ENCODE measurements around the gene COLGALT1.

DNA sequence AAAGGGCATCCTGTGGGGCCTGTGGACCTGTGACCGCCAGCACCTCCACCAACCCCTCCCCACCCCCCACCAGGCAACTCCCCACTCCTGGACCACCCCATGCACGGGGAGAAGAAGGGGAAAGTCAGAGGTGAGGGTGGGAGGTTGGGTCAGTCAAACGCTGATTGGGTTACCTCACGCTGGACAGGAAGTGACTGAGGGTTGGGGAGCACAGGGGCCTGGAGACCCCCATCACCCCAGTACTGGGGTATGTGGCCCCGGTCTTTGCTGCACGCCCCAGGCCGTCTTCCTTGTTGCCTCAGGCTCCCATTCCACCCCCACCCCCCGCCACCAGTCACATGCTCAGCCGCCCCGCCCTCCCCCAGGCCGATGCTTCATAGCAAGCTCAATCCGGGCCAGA is 59.0 kb downstream of the COLGALT1 start:
- TF ChIP-seq, protein P1, sequence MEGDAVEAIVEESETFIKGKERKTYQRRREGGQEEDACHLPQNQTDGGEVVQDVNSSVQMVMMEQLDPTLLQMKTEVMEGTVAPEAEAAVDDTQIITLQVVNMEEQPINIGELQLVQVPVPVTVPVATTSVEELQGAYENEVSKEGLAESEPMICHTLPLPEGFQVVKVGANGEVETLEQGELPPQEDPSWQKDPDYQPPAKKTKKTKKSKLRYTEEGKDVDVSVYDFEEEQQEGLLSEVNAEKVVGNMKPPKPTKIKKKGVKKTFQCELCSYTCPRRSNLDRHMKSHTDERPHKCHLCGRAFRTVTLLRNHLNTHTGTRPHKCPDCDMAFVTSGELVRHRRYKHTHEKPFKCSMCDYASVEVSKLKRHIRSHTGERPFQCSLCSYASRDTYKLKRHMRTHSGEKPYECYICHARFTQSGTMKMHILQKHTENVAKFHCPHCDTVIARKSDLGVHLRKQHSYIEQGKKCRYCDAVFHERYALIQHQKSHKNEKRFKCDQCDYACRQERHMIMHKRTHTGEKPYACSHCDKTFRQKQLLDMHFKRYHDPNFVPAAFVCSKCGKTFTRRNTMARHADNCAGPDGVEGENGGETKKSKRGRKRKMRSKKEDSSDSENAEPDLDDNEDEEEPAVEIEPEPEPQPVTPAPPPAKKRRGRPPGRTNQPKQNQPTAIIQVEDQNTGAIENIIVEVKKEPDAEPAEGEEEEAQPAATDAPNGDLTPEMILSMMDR (IDR thresholded peaks at IDR 0.05), result no peak
- TF ChIP-seq POLR2A (IDR thresholded peaks at IDR 0.05), result no peak
